Measurements from ENCODE around the gene OR10H5.
A peak's percentile ranks its signal among the peaks of the same experiment; 100 is the strongest.

The OR10H5 gene

DNA sequence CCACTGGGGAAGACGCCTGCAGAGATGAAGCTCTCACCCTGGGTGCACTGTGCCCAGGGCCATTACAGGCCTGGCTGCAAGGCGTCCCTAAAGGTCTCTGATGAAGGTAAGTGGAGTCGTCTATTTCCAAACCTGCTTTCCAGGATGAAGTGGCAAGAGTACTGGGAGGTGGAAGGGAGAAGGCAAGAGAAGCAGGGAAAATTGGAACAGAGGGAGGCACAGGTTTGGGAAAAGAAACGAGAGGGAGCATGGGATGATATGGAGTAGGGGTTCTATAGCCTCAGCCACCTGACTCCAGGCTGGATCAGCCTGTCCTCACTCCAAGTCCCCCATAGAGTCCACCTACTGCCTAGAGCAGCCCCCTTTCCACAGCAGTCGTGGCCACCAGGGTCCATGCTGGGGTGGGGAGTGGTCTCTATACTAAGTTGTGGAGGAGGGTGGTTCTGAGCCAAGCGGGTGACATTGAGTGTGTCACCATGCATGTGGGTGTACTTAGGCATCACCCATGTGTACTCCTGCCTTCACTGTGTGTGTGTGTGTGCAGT, at the start of gene OR10H5:
Gene OR10H5 (plus strand): TSS at position 51 of the 545 bp plus-strand sequence. CDS start 6,388 bp downstream, outside the sequence.
- no peak for TF ChIP-seq CTCF (IDR thresholded peaks at IDR 0.05)

DNA sequence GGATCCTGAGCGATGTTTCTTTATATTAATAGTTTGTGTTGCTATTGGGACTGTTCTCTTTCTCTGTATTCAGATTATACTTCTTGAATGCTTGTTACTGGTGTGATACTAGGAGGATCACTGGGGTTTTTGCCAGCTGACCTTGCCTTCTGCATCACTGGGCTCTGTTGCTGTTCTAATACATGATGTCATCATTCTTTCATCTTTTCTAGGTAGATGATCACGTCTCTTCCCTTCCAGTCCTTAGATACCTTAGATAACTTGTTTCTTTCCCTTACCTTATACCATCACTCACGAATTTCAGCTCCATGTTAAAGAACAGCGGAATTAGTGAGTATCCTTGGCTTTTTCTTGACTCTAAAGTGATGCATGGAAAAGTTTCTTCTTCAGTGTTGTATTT, 49.7 kb upstream of the OR10H5 start, which contains the start of gene OR10H3:
Gene OR10H3 (plus strand): TSS at position 264 of the 400 bp plus-strand sequence. CDS start 3,408 bp downstream, outside the sequence.
- TF ChIP-seq CTCF (IDR thresholded peaks at IDR 0.05) = no peak

- TF ChIP-seq CTCF (IDR thresholded peaks at IDR 0.05) = no peak
These were observed 46.7 kb upstream of the OR10H5 start for GRCh38 chr19:15740785-15741184.

DNA sequence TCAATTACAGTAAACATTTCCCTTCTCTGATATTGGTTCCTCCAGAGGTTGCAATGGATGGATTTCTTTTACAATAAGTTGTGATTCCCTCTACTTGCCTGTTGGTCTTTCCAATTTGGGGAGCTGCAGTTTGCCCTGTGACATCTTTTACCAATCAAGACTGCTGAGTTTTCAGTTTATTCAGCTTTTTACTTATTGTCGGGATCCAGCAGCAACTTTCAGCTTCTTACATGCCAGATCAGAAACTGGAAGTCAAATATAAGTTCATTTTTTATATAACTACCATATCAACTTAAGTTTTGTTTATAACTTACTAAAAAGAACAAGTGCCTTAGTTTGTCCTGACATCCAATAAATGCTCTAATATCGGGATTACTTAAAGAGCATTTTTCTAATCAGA, 39.2 kb upstream of the OR10H5 start:
- TF ChIP-seq CTCF (IDR thresholded peaks at IDR 0.05) = no peak

DNA sequence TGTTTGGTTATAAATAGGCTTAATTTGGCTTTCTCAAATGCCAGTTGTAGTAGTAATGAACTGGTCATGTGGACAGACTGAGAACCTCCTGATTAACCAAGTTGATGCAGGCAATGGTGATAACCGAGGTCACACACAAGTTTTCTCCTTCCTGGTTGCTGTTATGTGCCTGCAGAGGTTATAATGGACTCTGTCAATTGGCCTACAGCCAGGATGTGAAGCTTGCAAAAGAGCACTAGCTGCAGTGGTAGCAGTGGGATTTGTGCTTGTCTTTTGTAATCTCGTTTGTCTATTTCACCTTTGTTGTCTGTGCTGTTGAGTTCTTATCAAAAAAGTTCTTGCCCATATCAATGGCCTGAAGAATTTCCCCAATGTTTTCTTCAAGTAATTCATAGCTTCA, 29.1 kb upstream of the OR10H5 start:
- no peak for TF ChIP-seq CTCF (IDR thresholded peaks at IDR 0.05)

GRCh38 chr19:15759962-15760565, 27.4 kb upstream of the OR10H5 start:
- TF ChIP-seq CTCF (IDR thresholded peaks at IDR 0.05) = peak; percentile 36; the same call in 1 of the 2 replicates

DNA sequence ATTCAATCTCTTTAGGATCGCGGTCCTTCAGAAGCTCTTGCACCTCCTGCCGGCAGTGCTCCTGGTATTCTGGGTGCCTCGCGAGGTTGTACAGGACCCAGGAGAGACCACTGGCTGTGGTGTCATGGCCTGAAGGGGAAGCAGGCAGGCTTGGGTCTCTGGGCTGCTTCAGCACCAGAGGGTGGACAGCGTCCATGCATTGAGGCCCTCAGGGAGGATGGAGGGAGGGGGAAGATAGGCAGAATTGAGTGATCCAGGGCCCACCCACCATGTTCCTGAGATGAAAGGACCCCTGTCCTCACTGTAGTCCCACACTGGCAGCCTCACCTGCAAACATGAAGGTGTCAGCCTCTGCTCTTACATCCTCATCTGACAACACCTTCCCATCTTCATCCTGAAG, 17.9 kb upstream of the OR10H5 start:
- TF ChIP-seq CTCF (IDR thresholded peaks at IDR 0.05) = no peak

All from LNCAP (cell line).